GM23338 (cell line): ENCODE results near the gene EVC2. TPM values are rescaled to one million over a fixed set of nuclear protein-coding genes. Genes with fewer than 3 reads are reported as not detected.

Source experiments
- ATAC-seq: fragments of 200-7000 bp; cut with Tn5 transposase; 3 replicates; pipeline ENCODE4 v1.9.1; 2020
- DNase-seq: peaks from one replicate; pipeline ENCODE4 v3.0.0-alpha.2; 2015; ENCODE audit warnings: low spot score
- H2AFZ ChIP-seq: fragments of 200-600 bp; sonication (generic); 2 replicates; pipeline ENCODE4 v1.8.0; 2016; ENCODE audit warnings: antibody characterized with exemption, mild to moderate bottlenecking, moderate library complexity
- H3F3A ChIP-seq: fragments of 200-600 bp; sonication (generic); replicated peaks from 2 replicates; pipeline ENCODE4 v1.8.0; 2017; ENCODE audit warnings: antibody characterized with exemption, mixed run types, low read depth
- H3K27ac ChIP-seq: fragments of 200-600 bp; sonication (generic); 2 replicates; pipeline ENCODE4 v1.6.1; 2016; ENCODE audit warnings: low read depth
- H3K27me3 ChIP-seq: fragments of 200-600 bp; sonication (generic); 2 replicates; pipeline ENCODE4 v1.8.0; 2016; ENCODE audit warnings: mild to moderate bottlenecking, mixed run types, moderate library complexity; ENCODE audit not compliant: insufficient read depth
- H3K36me3 ChIP-seq: fragments of 200-600 bp; sonication (generic); 2 replicates; pipeline ENCODE4 v1.8.0; 2016; ENCODE audit warnings: mild to moderate bottlenecking; ENCODE audit not compliant: insufficient read depth
- H3K4me1 ChIP-seq: fragments of 200-600 bp; sonication (generic); 2 replicates; pipeline ENCODE4 v1.8.0; 2016; ENCODE audit warnings: mild to moderate bottlenecking, moderate library complexity; ENCODE audit not compliant: insufficient read depth
- H3K4me2 ChIP-seq: fragments of 200-600 bp; sonication (generic); 2 replicates; pipeline ENCODE4 v1.7.1; 2017; ENCODE audit warnings: mixed run types
- H3K4me3 ChIP-seq: fragments of 200-600 bp; sonication (generic); 2 replicates; pipeline ENCODE4 v1.6.1; 2016; ENCODE audit warnings: mixed run types
- H3K79me2 ChIP-seq: fragments of 200-600 bp; sonication (generic); replicated peaks from 2 replicates; pipeline ENCODE4 v1.8.0; 2017; ENCODE audit warnings: mild to moderate bottlenecking; ENCODE audit not compliant: insufficient read depth
- H3K9me2 ChIP-seq: fragments of 200-600 bp; sonication (generic); 2 replicates; pipeline ENCODE4 v1.8.0; 2017; ENCODE audit not compliant: insufficient read depth
- H4K20me1 ChIP-seq: fragments of 200-600 bp; sonication (generic); replicated peaks from 2 replicates; pipeline ENCODE4 v1.8.0; 2017; ENCODE audit warnings: mild to moderate bottlenecking; ENCODE audit not compliant: insufficient read depth
- H3K27ac Mint-ChIP-seq: 2 replicates; pipeline ENCODE4 v1.8.0; 2020; ENCODE audit warnings: inconsistent platforms, mild to moderate bottlenecking, moderate library complexity, mixed read lengths
- H3K27me3 Mint-ChIP-seq: 3 replicates; pipeline ENCODE4 v1.8.0; 2022; ENCODE audit warnings: low read depth, mild to moderate bottlenecking, moderate library complexity, mixed read lengths, inconsistent platforms; ENCODE audit not compliant: insufficient read depth, poor library complexity
- H3K36me3 Mint-ChIP-seq: 3 replicates; pipeline ENCODE4 v1.8.0; 2021; ENCODE audit warnings: low read depth, mild to moderate bottlenecking, inconsistent platforms, moderate library complexity, mixed read lengths
- H3K4me1 Mint-ChIP-seq: 3 replicates; pipeline ENCODE4 v1.8.0; 2020; ENCODE audit warnings: mild to moderate bottlenecking, inconsistent platforms, mixed read lengths
- H3K4me3 Mint-ChIP-seq: 3 replicates; pipeline ENCODE4 v1.8.0; 2021; ENCODE audit warnings: moderate library complexity, mild to moderate bottlenecking, inconsistent platforms, mixed read lengths
- H3K9me3 Mint-ChIP-seq: 3 replicates; pipeline ENCODE4 v1.8.0; 2020; ENCODE audit warnings: moderate library complexity, mild to moderate bottlenecking, inconsistent platforms, mixed read lengths
- CREB1 ChIP-seq: fragments of 250-450 bp; sonication (Bioruptor Pico); IDR thresholded peaks from 2 replicates; pipeline ENCODE4 v1.5.0; 2020; ENCODE audit warnings: low read depth, mild to moderate bottlenecking, moderate library complexity
- EZH2 ChIP-seq: fragments of 200-600 bp; sonication (generic); IDR thresholded peaks from one replicate; pipeline ENCODE4 v1.8.0; 2017; ENCODE audit warnings: antibody characterized with exemption, mild to moderate bottlenecking, low read depth; ENCODE audit not compliant: unreplicated experiment
- EZH2phosphoT487 ChIP-seq: fragments of 200-600 bp; sonication (generic); IDR thresholded peaks from one replicate; pipeline ENCODE4 v1.8.1; 2018; ENCODE audit warnings: antibody characterized with exemption; ENCODE audit not compliant: unreplicated experiment
- JUNB ChIP-seq: IDR thresholded peaks from one replicate; pipeline ENCODE4 v1.6.1; 2016; ENCODE audit warnings: antibody characterized with exemption; ENCODE audit not compliant: unreplicated experiment
- NANOG ChIP-seq: IDR thresholded peaks from 2 replicates; pipeline ENCODE4 v1.6.1; 2016; ENCODE audit warnings: antibody characterized with exemption, borderline replicate concordance
- POLR2AphosphoS5 ChIP-seq: IDR thresholded peaks from 2 replicates; pipeline ENCODE4 v1.6.1; 2016; ENCODE audit warnings: antibody characterized with exemption, low read depth
- STAT1 ChIP-seq: IDR thresholded peaks from one replicate; pipeline ENCODE4 v1.6.1; 2016; ENCODE audit warnings: antibody characterized with exemption; ENCODE audit not compliant: unreplicated experiment
- ZNF114 ChIP-seq: fragments of 250-450 bp; sonication (Bioruptor Pico); IDR thresholded peaks from 2 replicates; pipeline ENCODE4 v1.5.0; 2020; ENCODE audit warnings: mild to moderate bottlenecking, moderate library complexity
- ZNF331 ChIP-seq: fragments of 250-450 bp; sonication (Bioruptor Pico); IDR thresholded peaks from 2 replicates; pipeline ENCODE4 v1.5.0; 2020; ENCODE audit warnings: low read depth, mild to moderate bottlenecking, moderate library complexity
- polyA plus RNA-seq: library from polyadenylated mRNA; unstranded; fragments of >200 nt; fragmentation: Nextera tagmentation; extraction: Ambion mirVana; gene quantifications from 2 replicates; pipeline ENCODE4 v1.2.1, GENCODE V29; 2016
- total RNA-seq: library from RNA; depleted of rRNA; stranded (reverse); fragments of >200 nt; shearing (Covaris generic); gene quantifications from 2 replicates; pipeline ENCODE4 v1.2.3, GENCODE V29; 2014
- TF ChIP-seq, protein P1 (sequence below), 2 experiments: fragments of 200-600 bp in 1 of 2; sonication (generic) in 1 of 2; conservative IDR thresholded peaks; 2 replicates each; pipeline versions ENCODE4 v1.5.1 to v1.6.1; 2016 to 2017; ENCODE audit warnings: antibody characterized with exemption in 2 of 2, low read depth in 2 of 2, mild to moderate bottlenecking in 2 of 2, moderate library complexity in 1 of 2
- TF ChIP-seq, protein P2 (sequence below): IDR thresholded peaks from one replicate; pipeline ENCODE4 v1.6.1; 2018; ENCODE audit warnings: antibody characterized with exemption; ENCODE audit not compliant: unreplicated experiment
- TF ChIP-seq, protein P3 (sequence below): IDR thresholded peaks from 2 replicates; pipeline ENCODE4 v1.6.1; 2016; ENCODE audit warnings: antibody characterized with exemption

Gene EVC2
- total and polyA plus RNA-seq, 2 experiments from 2014 or later, result 3.4 to 11.5 TPM

DNA sequence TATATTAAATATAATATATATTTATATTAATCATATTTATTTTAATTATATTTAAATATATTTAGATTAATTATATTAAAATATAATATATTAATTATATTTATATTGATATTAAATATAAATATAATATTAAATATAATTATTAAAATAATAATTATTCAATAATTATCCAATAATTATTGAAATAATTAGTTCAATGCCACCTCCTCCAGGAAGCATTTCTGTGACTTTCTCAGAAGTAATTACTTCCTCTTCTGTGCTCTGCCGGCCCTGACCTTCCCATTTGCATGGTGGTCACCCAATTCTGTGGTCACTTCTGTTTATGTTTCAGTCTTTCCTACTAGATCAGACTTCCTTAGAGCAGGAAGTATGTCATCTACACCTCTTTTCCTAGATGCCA, 45.8 kb downstream of the EVC2 start (continued):
- TF ChIP-seq, protein P1, sequence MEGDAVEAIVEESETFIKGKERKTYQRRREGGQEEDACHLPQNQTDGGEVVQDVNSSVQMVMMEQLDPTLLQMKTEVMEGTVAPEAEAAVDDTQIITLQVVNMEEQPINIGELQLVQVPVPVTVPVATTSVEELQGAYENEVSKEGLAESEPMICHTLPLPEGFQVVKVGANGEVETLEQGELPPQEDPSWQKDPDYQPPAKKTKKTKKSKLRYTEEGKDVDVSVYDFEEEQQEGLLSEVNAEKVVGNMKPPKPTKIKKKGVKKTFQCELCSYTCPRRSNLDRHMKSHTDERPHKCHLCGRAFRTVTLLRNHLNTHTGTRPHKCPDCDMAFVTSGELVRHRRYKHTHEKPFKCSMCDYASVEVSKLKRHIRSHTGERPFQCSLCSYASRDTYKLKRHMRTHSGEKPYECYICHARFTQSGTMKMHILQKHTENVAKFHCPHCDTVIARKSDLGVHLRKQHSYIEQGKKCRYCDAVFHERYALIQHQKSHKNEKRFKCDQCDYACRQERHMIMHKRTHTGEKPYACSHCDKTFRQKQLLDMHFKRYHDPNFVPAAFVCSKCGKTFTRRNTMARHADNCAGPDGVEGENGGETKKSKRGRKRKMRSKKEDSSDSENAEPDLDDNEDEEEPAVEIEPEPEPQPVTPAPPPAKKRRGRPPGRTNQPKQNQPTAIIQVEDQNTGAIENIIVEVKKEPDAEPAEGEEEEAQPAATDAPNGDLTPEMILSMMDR (conservative IDR thresholded peaks at IDR 0.05; ENCODE audit: low read depth in 2 of 2), result no peak
- TF ChIP-seq CREB1 (CRISPR knock-in tag) (no peak), EZH2phosphoT487 (no peak), NANOG (no peak), EZH2 (no peak), JUNB (no peak), POLR2AphosphoS5 (no peak), ZNF331 (no peak), STAT1 (no peak)
- TF ChIP-seq, protein P2, sequence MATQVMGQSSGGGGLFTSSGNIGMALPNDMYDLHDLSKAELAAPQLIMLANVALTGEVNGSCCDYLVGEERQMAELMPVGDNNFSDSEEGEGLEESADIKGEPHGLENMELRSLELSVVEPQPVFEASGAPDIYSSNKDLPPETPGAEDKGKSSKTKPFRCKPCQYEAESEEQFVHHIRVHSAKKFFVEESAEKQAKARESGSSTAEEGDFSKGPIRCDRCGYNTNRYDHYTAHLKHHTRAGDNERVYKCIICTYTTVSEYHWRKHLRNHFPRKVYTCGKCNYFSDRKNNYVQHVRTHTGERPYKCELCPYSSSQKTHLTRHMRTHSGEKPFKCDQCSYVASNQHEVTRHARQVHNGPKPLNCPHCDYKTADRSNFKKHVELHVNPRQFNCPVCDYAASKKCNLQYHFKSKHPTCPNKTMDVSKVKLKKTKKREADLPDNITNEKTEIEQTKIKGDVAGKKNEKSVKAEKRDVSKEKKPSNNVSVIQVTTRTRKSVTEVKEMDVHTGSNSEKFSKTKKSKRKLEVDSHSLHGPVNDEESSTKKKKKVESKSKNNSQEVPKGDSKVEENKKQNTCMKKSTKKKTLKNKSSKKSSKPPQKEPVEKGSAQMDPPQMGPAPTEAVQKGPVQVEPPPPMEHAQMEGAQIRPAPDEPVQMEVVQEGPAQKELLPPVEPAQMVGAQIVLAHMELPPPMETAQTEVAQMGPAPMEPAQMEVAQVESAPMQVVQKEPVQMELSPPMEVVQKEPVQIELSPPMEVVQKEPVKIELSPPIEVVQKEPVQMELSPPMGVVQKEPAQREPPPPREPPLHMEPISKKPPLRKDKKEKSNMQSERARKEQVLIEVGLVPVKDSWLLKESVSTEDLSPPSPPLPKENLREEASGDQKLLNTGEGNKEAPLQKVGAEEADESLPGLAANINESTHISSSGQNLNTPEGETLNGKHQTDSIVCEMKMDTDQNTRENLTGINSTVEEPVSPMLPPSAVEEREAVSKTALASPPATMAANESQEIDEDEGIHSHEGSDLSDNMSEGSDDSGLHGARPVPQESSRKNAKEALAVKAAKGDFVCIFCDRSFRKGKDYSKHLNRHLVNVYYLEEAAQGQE, result no peak
- TF ChIP-seq, protein P3, sequence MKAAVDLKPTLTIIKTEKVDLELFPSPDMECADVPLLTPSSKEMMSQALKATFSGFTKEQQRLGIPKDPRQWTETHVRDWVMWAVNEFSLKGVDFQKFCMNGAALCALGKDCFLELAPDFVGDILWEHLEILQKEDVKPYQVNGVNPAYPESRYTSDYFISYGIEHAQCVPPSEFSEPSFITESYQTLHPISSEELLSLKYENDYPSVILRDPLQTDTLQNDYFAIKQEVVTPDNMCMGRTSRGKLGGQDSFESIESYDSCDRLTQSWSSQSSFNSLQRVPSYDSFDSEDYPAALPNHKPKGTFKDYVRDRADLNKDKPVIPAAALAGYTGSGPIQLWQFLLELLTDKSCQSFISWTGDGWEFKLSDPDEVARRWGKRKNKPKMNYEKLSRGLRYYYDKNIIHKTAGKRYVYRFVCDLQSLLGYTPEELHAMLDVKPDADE, result no peak

DNA sequence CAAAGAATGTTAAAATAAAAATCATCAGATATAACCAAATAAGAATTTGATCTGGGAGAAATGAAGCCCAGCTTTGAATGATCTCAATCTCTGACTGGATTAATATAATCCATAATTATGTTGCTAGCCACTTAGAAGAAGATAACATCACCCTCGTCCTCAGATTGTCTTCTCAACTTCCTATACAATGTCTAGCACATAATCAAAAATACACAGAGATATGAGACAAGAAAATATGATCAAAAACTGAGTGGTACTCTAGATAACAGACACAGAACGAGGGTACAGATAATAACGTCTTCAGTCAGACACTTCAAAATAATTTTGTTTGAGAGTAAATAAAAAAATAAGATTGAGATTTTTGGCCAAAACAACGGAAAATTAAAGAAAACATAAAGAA, 47.1 kb downstream of the EVC2 start:
- H3F3A ChIP-seq, result no peaks in the 10 kb centered on the region
- H3K27ac Mint-ChIP-seq, result no peak overlapping the region
- TF ChIP-seq ZNF114 (CRISPR knock-in tag), result no peak
- TF ChIP-seq, protein P2, result no peak
- TF ChIP-seq, protein P1 (conservative IDR thresholded peaks at IDR 0.05; ENCODE audit: low read depth in 2 of 2), result no peak
- TF ChIP-seq JUNB, result no peak
- no peak for TF ChIP-seq EZH2
- TF ChIP-seq CREB1 (CRISPR knock-in tag), result no peak
- no peak for TF ChIP-seq POLR2AphosphoS5
- no peak for TF ChIP-seq NANOG
- no peak for TF ChIP-seq ZNF331
- TF ChIP-seq STAT1, result no peak
- TF ChIP-seq EZH2phosphoT487, result no peak
- TF ChIP-seq, protein P3, result no peak

More for the DNA sequence above, 47.1 kb downstream of the EVC2 start:
- Mint-ChIP-seq H3K9me3 (no peaks in the 10 kb centered on the region; the same call in 2 of the 3 replicates), H3K4me1 (no peaks in the 10 kb centered on the region), H3K4me3 (no peak overlapping the region), H3K36me3 (peaks cover 25% of the 10 kb centered on the region), H3K27me3 (peaks cover 2% of the 10 kb centered on the region)
- Histone ChIP-seq H3K4me1 (no peaks in the 10 kb centered on the region), H3K27ac (no peak overlapping the region), H3K9me2 (no peaks in the 10 kb centered on the region), H3K4me3 (no peak overlapping the region), H3K4me2 (no peak overlapping the region), H3K36me3 (0 out of 2 replicates have a peak, but pooled peaks cover 6% of the 10 kb centered on the region), H3K79me2 (no peaks in the 10 kb centered on the region), H4K20me1 (no peaks in the 10 kb centered on the region; the same call in 1 of the 2 replicates), H3K27me3 (no peaks in the 10 kb centered on the region), H2AFZ (no peak overlapping the region)
- DNase-seq, result no peak
- no peak for ATAC-seq
